ENCODE results near the gene JARID2.

The JARID2 gene

DNA sequence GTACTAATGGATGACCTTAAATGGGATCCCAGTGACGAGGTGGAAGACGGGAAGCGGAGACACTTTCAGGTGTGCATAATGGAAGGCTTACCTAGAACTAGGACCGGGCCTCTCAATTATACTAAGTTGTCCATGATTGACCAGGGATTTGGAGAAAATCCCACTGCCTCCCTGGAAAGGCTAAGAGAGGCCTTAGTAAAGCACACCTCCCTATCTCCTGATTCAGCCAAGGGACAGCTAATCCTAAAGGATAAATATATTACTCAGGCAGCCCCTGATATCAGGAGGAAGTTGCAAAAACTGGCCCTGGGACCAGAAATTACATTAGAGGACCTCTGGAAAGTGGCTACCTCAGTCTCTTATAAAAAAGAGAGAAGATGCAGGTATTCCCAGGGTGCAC, 93.2 kb downstream of the JARID2 start:
- no peak for DNase-seq

DNA sequence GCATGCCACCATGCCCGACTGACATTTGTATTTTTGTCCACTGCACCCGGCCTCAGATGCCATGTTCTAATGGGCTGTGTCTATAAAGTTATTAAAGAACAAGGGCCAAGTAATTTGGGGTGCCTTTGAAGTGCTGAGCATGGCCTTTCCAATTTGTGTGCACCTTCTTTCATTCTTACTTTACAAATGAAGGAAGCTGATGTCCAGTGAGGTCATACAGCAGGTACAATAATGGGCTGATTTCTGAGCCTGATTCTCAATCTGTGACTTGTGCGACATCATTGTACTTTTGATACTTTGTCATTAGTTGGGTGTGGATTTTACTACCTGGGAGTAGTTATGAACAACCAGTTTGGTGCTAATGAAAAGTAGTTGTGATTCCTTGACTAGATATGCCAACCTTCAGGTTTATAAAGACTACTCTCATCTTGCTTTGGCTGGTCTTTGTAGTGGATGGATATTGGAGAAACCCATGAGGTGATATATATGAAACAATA, 94.3 kb downstream of the JARID2 start:
- DNase-seq, result no peak

DNA sequence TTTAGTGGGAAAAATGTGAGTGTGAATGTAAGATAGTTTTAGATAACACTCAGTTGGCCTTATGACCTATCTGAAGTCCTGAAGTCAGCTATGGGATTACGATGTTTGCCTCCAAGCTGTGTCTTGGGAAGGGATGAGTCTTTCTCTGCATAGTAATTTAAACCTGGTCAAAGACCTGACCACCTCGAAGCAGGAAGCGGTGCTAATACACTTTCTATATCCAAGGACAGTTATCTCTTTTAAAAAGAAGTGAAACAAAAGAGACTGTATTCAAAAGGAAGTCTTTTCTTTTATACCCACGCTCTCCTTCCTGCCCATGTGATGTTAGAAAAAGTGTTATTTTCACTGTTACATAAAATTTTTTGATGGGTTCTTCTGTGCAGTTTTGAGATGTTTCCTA, 94.9 kb downstream of the JARID2 start:
- DNase-seq, result no peak

DNA sequence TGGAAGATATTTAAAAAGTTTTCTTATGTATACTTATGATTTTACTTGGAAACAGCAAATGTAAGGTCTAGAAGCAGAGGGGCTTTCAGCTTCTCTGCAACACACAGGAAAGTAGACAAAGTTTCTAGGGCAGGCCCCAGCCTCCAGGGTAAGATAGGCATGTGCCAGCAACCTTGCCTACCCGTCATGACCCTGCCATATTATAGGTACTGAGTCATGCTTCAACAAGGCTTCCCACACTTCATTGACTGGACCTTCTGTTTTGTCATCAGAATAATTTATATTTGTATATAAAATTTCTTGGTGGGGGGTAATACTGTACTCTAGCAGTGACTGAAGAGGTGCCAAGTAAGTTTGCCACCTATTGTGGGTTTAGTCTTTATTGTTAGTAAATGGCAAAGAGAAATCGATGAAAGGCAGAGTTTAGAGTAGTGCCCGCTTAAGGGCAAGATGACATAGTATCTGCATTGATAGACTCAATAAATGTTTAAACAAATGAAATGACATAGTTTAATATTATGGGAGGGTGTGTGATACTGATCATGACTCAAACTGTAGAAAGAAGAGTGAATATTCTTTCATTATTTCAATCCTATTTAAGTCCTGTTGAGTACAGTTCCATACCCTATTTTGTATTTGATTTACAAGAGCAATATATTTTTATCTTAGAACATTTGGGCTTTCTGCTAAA, 95.6 kb downstream of the JARID2 start:
- DNase-seq, result no peak

DNA sequence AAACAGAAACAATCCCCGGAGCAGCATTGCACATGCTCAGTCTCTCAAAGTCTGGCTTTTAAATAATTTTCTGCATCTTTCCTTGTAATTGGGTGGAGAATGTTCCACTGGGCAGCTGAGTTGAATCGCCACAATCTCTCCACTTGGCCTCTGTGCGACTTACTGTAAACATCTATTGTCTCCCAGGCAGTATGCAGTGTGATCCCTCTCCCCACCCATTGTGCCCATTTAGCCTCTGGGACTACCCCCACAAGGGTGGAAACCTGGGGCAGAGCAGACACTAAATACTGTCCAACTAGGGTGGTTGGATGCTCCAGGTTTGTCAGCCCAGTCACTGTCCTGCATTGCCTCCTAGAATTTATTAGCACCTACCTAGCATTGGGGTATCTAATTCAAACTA, 96.2 kb downstream of the JARID2 start:
- DNase-seq, result no peak

GRCh38 chr6:15343490-15344191, 97.8 kb downstream of the JARID2 start:
- DNase-seq, result no peak

- no peak for DNase-seq
These were observed 98.3 kb downstream of the JARID2 start for GRCh38 chr6:15344192-15344519.

- DNase-seq, result no peak
These were observed 99.0 kb downstream of the JARID2 start for GRCh38 chr6:15344831-15345230.

GRCh38 chr6:15346315-15346714, 100.4 kb downstream of the JARID2 start:
- DNase-seq, result no peak

DNA sequence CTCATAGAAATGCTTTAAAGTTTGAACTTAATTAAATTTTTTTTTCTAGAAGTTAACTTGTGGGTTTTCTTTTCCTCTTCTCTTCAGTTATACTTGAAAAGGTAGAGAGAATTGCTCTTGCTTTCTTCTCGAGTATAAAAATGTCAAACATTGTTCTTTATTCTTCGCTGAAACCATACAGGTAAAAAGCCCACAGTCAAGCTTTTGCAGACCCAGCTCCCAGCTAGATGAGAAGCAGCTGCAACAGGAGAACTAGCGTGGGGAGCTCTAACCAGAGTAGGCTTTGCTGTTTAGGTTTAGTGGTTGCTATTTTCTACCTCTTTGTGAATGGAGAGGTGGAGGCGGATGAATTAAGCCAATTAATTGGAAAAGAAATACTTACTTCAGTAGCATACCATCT, 102.7 kb downstream of the JARID2 start:
- no peak for DNase-seq

GRCh38 chr6:15349379-15349778, 103.5 kb downstream of the JARID2 start:
- DNase-seq, result no peak

DNA sequence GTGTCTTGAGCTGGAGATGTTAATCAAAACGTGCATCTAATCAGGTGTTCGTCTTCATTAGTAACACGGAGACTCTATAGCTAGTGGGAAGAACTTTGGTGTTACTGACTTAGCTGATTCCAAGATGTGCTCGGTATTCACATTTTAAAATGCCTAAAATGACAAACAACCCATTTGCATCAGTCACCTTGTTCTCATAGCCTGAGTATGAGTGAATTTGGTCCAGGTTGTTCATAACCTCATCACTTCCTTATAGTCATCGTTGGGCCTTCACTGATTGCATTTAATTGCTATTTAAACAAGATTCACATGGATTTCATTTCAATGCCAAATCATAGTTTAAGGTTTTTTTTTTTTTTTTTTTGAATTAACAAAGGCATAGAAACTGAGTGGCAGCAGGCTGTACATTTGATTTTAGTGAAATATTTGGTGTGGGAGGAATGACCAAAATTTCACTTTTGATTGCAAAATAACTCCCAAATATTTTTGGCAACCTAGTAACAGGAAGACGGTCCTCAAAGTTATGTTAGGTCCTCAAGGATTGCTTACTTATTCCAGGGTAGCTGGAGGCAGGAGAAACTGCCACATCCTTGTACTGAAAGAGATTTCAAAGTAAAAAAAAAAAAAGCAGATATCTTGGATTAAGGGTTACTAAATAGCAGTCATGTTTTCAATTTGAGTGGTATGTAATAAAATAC, 104.7 kb downstream of the JARID2 start:
- DNase-seq, result no peak

DNA sequence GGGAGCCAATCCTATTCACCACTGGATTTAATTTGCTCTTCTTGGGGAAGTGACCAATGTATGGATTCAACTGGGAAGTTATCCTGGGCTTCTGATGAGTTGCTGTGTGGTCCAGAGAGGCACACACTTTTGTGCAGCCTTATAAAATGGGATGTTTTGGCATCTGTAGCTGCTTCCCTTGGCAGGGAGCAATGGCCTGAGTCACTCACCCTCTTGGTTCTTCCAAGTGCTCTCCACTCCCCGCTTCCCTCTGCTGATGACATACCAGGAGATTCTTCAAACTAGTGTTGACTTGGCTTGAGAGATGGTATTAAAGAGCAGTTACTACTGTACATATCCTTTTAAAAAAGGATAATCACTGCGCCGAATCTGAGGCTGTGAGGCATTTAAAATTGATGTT, 105.8 kb downstream of the JARID2 start:
- DNase-seq, result no peak

GRCh38 chr6:15352220-15352619, 106.4 kb downstream of the JARID2 start:
- DNase-seq, result no peak

DNA sequence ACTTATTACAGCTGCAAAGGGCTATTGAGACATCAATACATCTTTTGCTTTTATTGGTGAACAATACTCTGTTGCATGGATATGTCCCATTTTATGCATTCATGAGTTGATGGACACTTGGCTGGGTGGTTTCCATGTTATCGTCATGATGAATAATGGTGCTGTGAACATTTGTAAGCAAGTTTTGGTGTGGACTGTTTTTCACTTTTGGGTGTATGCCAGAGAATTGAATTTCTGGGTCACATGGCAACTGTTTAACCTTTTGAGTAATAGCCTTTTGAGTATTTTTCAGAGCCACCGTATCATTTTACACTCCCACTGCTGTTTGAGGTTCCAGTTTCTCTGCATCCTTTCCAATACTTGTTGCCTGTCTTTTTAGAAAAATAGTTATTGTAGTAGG, 107.0 kb downstream of the JARID2 start:
- DNase-seq, result no peak

- DNase-seq, result no peak
These were observed 109.8 kb downstream of the JARID2 start for GRCh38 chr6:15355683-15356099.

GRCh38 chr6:15356179-15356578, 110.3 kb downstream of the JARID2 start:
- DNase-seq, result no peak

GRCh38 chr6:15356937-15357336, 111.1 kb downstream of the JARID2 start:
- DNase-seq, result no peak

DNA sequence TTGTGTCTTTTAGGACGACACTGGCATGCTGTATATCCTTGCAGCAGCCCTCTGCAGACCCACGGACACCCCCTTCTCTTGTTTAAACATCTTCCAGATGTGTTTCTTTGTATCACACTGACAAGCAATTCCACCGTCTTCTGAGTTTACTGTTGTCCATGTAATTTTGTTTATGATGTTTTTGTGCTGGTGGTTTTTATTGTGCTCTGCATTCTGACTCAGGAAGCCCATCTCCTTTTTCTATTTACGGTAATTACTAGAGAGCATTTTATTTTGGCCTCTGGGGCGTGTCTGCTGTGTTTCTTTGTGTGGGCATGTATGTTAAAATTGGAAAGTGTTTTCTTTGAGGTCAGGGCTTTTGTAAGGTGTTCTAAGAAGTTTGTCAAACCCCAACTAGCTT, 111.9 kb downstream of the JARID2 start:
- DNase-seq, result no peak

DNA sequence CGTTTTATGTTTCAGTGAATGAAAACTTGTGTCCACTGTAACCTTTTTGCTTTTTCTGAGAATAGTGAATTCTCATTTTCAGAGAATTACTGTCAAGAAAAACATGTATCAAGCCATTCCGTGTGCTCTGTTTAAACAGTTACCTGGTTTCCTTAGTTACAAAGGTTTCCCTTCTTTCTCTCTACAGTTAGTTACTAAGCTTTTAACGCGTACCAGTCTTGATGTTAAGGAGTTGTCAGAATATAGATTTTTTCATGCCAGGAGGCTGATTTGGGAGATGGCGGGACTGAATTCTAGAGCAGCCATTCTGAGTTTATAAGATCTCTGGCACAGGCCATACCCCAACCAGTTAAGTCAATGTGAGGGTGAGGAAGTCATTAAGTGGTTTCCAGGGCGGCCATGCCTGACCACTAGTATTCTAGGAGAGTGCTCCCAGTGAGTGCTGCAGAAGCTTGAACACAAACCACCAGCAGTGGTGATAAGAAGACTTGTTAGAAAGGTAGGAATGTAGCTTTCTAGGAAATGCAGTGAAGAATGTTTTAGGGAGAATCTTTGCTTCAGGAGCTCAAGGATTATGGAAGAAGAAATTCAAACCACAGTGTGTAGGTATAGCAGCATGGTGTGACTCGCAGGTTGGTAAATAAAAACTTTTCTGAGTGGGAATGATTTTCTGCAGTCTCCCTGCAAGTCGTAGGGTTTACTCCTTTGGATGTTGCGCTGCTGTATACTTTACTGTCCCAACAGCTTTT, 112.9 kb downstream of the JARID2 start:
- DNase-seq, result no peak

- no peak for DNase-seq
These were observed 113.5 kb downstream of the JARID2 start for GRCh38 chr6:15359335-15359862.

GRCh38 chr6:15360300-15360699, 114.4 kb downstream of the JARID2 start:
- no peak for DNase-seq

- no peak for DNase-seq
These were observed 115.3 kb downstream of the JARID2 start for GRCh38 chr6:15361197-15361596.

Measured in stimulated activated CD4-positive, alpha-beta T cell treated with anti-CD3 and anti-CD28 coated beads, Interleukin-4, amount 100 ng/mL, for 1 hour (primary cell).